NCI-H146 treated with DMSO at 0.1 percent for 48 hours (cell line): ENCODE results near the gene MYO15B.

ENCODE experiments used
- DNase-seq: peaks from one replicate; lab custom pipeline; 2025; ENCODE audit not compliant: unreplicated experiment; lab: John Stamatoyannopoulos, UW

Gene MYO15B

DNA sequence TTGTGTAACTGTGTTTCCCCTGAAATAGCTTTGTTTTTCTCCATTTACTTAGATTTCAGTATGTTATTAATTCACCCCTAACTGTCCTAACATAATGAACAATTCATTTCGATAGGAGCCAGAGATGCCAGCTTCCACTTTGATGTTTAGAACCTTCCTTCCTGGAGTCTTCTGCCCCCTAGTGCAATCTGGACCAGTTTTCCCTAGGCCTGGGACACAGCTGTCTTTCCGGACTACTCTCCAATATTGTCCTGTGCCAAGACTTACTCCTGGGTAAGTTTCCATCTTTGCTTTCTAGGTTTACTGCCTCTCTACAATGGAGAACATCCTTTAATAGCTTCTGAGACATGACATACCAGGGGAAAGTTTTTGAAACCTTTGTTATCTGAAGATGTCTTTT, 66.6 kb downstream of the MYO15B start:
- no peak for DNase-seq

DNA sequence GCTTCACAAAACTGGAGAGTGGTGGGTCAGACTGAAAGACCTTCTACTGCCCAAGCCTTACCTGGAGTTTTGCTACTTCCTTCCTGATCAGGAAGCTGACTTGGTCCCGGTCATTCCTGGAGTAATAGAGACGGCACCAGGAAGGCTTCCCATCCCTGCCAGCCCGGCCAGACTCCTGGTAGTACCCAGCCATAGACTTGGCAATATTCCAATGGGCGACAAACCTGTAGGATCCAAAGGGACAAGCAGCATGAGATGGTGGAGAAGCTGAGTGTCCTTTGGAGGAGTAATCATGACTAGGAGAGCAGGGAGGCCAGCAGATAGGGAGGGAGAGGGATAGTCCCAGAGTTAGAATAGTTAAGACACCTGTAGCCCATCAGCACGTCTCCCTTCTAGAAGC, 70.6 kb downstream of the MYO15B start:
- no peak for DNase-seq

DNA sequence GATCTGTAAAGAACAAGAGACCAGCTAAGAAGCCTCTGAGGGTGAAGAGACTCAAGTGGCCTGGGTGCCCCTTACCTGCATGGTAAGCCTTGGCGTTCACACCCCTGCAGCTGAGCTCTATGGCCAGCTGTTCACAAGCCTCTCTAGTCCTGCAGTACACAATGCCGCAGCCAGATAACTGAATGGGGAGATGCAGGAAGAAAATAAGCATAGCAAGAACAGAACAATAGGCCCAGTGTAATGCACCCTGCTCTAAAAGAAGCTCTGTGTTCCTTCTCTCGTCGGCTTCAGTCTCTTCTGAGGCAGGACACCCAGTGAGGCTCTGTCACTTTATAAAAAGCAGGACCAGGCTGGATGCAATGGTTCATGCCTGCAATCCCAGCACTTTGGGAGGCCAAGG, 73.9 kb downstream of the MYO15B start:
- no peak for DNase-seq

DNA sequence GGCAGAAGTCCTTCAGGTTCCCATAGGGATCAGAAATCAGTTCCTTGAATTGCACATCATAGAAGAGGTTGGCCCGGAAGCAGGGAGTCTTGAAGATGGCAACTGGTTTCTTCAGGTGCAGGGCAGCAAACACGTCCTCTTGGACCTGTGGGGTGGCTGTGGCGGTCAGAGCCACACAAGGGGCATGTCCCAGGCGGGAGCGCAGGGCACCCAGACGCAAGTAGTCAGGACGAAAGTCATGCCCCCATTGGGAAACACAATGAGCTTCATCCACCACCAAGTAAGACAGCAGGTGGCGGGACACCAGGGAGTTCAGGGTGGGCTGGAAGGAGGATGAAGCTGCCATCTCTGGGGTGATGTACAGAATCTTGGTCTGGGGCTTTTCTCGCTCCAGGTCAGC, 74.9 kb downstream of the MYO15B start:
- no peak for DNase-seq

DNA sequence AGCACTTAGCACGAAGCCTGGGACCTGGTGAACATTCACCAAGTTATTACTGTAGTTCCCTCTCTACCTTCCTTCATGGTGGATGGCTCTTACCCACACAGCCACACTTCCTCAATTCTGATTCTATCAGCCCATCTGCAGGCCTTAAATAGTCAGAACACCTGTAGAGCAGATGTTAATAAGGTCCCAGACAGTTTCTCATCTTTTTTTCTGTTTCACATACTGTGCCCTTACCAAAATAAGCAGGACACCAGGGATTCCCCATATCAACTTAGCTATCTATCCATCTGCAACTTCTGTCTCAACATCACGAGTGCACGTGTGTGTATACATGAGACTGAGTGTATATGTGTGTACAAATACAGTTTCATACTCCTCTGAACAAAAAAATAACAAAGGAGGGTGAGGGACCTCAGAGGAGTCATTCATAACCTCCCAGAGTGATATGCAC, 76.5 kb downstream of the MYO15B start:
- no peak for DNase-seq

DNA sequence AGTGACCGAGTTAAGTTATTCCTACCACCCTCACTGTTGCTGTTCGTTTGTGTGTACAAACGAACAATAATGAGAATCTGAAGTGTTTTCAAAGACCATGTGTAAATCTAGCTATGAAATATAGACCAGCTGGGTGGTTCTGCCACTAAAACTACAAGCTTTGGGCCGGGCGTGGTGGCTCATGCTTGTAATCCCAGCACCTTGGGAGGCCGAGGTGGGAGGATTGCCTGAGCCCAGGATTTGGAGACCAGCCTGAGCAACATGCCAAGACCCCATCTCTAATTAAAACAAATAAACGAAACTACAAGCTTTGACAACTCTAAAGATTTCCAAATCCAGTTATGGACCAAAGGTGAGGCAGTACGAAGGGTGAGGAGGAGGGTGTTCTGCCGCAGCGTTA, 78.4 kb downstream of the MYO15B start:
- no peak for DNase-seq

DNA sequence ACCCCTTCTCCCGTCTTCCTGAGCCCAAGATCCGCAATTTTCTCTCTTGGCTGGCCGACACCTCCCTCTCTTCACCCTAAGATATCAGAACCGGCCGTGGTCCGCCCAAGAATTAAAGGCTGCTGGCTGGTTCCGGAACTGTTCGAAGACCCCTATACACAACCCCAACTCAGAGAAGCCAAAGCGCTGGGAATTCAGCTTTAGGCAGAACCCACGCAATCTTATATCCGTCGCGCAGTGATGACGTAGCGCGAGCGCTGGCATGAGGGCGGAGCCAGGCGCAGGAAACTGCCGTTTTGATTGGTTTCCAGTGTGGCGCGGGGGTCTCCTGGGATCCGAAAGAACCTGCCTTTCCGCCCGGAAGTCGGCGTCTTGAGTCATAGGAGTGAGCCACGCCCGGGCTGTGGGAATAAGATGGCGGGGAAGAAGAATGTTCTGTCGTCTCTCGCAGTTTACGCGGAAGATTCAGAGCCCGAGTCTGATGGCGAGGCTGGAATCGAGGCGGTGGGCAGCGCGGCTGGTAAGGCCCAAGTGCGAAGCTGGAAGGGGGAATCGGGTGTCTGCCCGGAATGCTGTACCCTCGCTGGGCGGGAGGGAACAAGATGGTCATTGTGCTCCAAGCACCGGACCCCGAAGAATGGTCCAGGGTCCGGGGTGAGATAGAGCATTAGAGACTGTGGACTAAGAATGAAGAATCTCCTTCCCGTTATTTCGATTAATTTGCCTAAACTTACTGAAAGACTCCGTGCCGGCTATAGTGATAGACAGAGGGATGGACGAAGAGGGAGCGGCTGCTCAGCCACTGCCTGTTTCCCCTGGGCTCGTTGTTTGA, 79.6 kb downstream of the MYO15B start, which contains the start of the genes RECQL5 and SAP30BP:
Gene RECQL5 (minus strand): TSS at position 196 of the 832 bp plus-strand sequence. CDS start 597 bp downstream, outside the sequence.
Gene SAP30BP (plus strand): TSS at position 380 of the 832 bp plus-strand sequence. CDS start 35 bp downstream, at position 415.
- DNase-seq, result peak; percentile 92

DNA sequence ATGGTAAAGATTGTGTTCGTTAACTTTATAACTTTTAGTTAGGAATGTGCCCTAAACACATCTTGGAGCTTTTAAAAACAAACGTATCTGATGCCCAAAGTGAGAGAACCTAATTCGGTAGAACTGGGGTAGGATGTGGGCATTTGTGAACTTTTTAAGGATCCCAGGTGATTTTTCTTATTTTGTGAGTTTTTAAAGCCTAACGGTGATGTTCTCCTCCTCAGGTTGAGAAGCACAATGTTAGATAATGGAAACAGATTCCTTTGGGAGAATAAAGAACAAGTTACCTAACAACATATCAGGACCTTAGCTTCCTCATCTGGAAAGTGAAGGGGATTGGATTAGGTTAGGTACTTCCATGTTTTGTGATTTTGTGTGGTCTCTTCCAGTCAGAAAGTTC, 80.2 kb downstream of the MYO15B start:
- no peak for DNase-seq

DNA sequence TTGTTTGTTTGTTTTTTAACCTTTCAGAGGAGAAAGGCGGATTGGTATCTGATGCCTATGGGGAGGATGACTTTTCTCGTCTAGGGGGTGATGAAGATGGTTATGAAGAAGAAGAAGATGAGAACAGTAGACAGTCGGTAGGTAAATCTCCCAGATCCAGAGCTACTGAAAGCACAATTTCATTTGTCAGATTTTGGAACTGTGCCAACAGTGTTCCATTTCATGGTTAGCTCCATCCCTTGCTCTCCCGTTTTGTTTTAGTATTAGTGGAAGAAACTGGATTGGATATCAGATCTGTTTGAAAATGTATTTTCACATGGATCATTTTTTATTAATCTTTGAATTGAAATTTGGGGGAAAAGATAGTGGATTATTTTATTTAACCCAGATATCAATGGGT, 80.9 kb downstream of the MYO15B start:
- no peak for DNase-seq

DNA sequence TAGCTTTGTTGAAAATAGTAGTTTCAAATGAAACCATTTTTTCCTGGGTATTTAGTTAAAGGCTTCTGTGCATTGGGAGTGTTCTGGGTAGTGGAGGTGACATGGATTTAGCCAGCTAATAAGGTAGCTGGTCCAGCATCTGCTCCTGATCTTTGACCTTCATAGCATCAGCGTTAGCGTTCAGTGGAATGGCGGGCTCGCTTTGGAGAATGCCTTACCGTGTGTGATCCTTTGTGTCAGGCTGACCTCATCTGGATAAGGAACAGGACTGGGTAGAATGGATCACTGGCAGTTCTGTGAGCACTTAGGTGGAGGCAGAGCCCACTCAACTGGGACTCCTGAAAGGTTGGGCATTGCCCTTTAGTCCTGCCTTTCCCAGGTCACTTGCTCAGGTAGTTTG, 83.3 kb downstream of the MYO15B start:
- DNase-seq, result no peak

DNA sequence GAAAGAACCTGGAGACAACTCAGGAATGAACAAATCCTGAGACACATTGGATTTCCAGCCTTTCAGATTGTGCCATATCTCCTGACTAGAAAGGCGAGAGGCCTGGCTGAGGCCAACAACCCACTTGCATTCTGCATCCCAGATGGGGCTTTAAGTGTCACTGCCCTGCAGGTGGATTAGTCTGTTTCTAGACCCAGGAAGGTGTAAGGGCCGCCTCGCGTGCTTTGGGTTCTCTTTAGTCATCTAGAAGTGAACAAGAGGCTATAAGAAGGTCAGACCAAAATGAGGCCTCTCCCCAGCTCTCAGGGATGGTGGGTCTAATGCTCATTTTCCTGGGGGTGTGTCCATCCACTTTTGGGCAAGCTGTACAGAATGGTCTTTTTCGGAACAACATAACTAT, 84.4 kb downstream of the MYO15B start:
- DNase-seq, result no peak

DNA sequence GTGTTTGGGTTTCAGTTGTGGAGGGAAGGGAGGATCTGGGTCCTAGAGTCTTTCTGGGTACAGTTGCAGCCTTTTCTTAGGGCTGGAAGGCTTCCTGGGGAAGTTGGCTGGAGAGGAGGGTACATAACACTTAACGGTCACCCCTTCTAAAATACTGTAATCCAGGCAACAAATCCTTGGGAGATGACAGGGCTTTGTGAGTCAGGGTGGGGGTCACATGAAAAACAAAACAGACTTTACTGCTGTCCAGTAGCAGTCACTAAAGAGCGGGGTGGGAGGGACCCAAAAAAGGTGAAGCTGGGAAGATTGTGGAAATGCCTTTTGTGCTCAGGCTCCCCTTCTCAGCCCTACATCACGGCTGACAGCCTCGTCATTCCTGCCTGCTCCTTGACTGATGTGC, 85.9 kb downstream of the MYO15B start:
- DNase-seq, result no peak
